Measurements from ENCODE around the gene RPL29. TPM values are rescaled to one million over a fixed set of nuclear protein-coding genes. Genes with fewer than 3 reads are reported as not detected.

RPL29 gene
- total and polyA plus RNA-seq, 7 donors: 1,247 to 2,993 (median 2,094) TPM

DNA sequence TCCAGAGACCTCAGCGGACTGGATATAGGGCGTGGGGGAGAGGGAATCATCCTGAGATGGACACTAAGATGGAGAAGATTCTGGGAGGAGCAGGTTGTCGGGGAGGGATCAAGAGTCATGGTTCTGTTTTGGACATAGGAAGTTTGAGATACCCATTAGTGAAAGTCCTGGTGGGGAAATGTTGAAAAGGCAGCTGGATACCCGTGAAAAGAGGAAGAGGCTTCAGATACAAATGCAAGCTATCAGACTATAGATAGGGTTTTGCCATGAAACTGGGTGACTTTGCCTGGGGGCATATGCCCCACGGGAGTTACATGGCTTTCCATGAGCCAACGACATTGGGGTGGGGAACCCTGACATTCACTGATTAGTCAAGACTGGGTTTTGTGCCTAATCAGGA is 41.6 kb downstream of the RPL29 start:
- 65 to 67% methylated on average over 6 of the region's 6 CpGs for WGBS, 2 donors
- H3K36me3 ChIP-seq: peaks cover 0 to 22% (median 2%) of the 10 kb centered on the region in 4 donors
- H3K27ac ChIP-seq: no peak overlapping the region
- TF ChIP-seq, protein P1, sequence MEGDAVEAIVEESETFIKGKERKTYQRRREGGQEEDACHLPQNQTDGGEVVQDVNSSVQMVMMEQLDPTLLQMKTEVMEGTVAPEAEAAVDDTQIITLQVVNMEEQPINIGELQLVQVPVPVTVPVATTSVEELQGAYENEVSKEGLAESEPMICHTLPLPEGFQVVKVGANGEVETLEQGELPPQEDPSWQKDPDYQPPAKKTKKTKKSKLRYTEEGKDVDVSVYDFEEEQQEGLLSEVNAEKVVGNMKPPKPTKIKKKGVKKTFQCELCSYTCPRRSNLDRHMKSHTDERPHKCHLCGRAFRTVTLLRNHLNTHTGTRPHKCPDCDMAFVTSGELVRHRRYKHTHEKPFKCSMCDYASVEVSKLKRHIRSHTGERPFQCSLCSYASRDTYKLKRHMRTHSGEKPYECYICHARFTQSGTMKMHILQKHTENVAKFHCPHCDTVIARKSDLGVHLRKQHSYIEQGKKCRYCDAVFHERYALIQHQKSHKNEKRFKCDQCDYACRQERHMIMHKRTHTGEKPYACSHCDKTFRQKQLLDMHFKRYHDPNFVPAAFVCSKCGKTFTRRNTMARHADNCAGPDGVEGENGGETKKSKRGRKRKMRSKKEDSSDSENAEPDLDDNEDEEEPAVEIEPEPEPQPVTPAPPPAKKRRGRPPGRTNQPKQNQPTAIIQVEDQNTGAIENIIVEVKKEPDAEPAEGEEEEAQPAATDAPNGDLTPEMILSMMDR (IDR thresholded peaks at IDR 0.05): no peak
- TF ChIP-seq POLR2A (IDR thresholded peaks at IDR 0.05) (no peak), POLR2AphosphoS5 (IDR thresholded peaks at IDR 0.05) (no peak), EP300 (IDR thresholded peaks at IDR 0.05) (no peak)
- H3K9me3 ChIP-seq: no peaks in the 10 kb centered on the region
- H3K4me3 ChIP-seq: no peak overlapping the region
- DNase-seq: no peak
- peaks cover 0 to 17% (median 15%) of the 10 kb centered on the region in 4 donors for H3K4me1 ChIP-seq
- intact Hi-C loops (cut with DNase I): no loop called here
- no peaks in the 10 kb centered on the region for H3K27me3 ChIP-seq

DNA sequence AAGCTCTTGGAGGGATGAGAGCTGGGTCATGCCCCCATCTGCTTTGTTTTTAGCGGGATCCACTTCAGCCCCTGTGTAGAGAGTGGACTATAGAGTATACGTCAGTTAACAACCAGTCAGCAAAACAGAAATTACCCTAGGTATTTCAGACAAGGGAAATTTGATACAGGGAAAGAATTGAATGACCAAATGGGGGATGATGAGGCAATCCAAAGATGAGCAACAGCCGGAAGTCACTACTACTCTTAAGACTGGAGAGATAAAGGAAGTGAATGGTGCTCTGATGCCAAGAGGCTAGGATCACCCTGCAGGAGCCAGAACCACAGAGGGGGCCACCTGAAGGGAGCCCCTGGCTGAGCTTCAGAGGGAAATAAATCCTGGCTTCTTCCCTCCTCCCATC is 42.2 kb downstream of the RPL29 start:
- no peaks in the 10 kb centered on the region for H3K9me3 ChIP-seq
- H3K4me3 ChIP-seq: no peak overlapping the region
- intact Hi-C loops (cut with DNase I): no loop called here
- no peak for TF ChIP-seq EP300 (IDR thresholded peaks at IDR 0.05)
- TF ChIP-seq POLR2A (IDR thresholded peaks at IDR 0.05): no peak
- TF ChIP-seq POLR2AphosphoS5 (IDR thresholded peaks at IDR 0.05): no peak
- TF ChIP-seq, protein P1 (IDR thresholded peaks at IDR 0.05): no peak
- WGBS, 2 donors: 69 to 80% methylated on average over 3 of the region's 3 CpGs
- H3K4me1 ChIP-seq: peaks cover 0 to 17% (median 15%) of the 10 kb centered on the region in 4 donors
- H3K27ac ChIP-seq: no peak overlapping the region
- no peaks in the 10 kb centered on the region for H3K27me3 ChIP-seq
- no peak for DNase-seq
- peaks cover 0 to 22% (median 2%) of the 10 kb centered on the region in 4 donors for H3K36me3 ChIP-seq

DNA sequence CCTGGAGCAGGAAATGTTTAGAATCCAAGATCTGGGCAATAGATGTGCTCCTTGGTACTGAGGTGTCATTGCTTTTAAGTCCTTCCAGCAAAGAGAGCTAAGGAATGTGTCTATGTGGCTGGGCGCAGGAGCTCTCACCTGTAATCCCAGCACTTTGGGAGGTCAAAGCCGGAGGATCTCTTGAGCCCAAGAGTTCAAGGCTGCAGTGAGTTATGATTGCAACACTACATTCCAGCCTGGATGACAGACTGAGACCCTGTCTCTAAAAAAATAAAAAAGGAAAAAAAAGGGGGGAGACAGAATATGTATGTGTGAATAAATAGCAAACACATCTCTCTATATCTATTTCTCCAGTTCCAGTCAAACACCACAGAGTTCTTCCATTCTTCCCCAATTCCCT is 44.8 kb downstream of the RPL29 start:
- intact Hi-C loops (cut with DNase I): no loop called here
- H3K9me3 ChIP-seq: no peaks in the 10 kb centered on the region
- no peaks in the 10 kb centered on the region for H3K27me3 ChIP-seq
- no peak overlapping the region for H3K4me3 ChIP-seq
- WGBS, 2 donors: 93 to 94% methylated on average over 2 of the region's 2 CpGs
- H3K4me1 ChIP-seq: peaks cover 0 to 7% (median 6%) of the 10 kb centered on the region in 4 donors
- no peak overlapping the region for H3K27ac ChIP-seq
- no peak for TF ChIP-seq POLR2AphosphoS5 (IDR thresholded peaks at IDR 0.05)
- TF ChIP-seq, protein P1 (IDR thresholded peaks at IDR 0.05): no peak
- TF ChIP-seq POLR2A (IDR thresholded peaks at IDR 0.05): no peak
- no peak for TF ChIP-seq EP300 (IDR thresholded peaks at IDR 0.05)
- no peak for DNase-seq
- peaks cover 0 to 27% (median 1%) of the 10 kb centered on the region in 4 donors for H3K36me3 ChIP-seq

DNA sequence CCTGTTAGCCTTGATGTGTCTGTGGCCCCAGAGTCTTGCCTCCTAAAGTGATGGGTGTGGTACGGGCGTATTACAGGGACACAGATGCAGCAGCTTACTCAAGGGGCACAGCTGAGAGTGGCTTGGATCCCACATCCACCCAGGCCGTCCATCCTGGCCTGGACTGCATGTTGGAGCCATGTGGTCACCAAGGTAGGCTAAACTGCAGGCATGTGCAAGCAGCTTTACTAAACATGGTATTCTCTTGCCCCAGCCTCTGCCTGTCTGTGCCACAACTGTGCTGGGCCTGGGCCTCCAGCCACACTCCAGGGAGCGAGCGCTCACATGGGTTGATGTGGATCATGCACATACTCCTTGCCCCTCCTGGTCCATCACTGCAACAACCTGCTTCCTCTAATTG is 46.6 kb downstream of the RPL29 start:
- intact Hi-C loops (cut with DNase I): loop anchor here (10.0 kb wide), 1 partner anchor 454 kb away; no protein-coding TSS in a partner anchor
- WGBS, 2 donors: 87 to 93% methylated on average over 5 of the region's 5 CpGs
- H3K27me3 ChIP-seq: no peaks in the 10 kb centered on the region
- H3K4me1 ChIP-seq: no peaks in the 10 kb centered on the region
- no peak for DNase-seq
- H3K9me3 ChIP-seq: no peaks in the 10 kb centered on the region
- no peak for TF ChIP-seq POLR2A (IDR thresholded peaks at IDR 0.05)
- TF ChIP-seq EP300 (IDR thresholded peaks at IDR 0.05): no peak
- TF ChIP-seq POLR2AphosphoS5 (IDR thresholded peaks at IDR 0.05): no peak
- TF ChIP-seq, protein P1 (IDR thresholded peaks at IDR 0.05): no peak
- H3K36me3 ChIP-seq: peaks cover 0 to 44% (median 3%) of the 10 kb centered on the region in 4 donors
- no peak overlapping the region for H3K27ac ChIP-seq
- no peak overlapping the region for H3K4me3 ChIP-seq

Data from sigmoid colon (tissue), 7 donors.